Measurements from ENCODE around the gene GEMIN5. TPM values are rescaled to one million over a fixed set of nuclear protein-coding genes. Genes with fewer than 3 reads are reported as not detected.

GEMIN5 gene
- total and polyA plus RNA-seq, 2 of the 13 experiments (the other 11 are each of a cell fraction or from before 2014, with no cell fraction given) = 6.6 to 28.6 TPM

- TF ChIP-seq KDM1A (CRISPR knock-in tag; IDR thresholded peaks at IDR 0.05) (no peak), ZNF124 (CRISPR knock-in tag; IDR thresholded peaks at IDR 0.05) (peak; percentile 63; the same call in 1 of the 2 replicates), ZNF547 (CRISPR knock-in tag; IDR thresholded peaks at IDR 0.05) (peak; percentile 73), DNMT3B (CRISPR knock-in tag; conservative IDR thresholded peaks at IDR 0.05) (no peak; the same call in 1 of the 2 replicates), HDAC2 (CRISPR knock-in tag; IDR thresholded peaks at IDR 0.05) (peak; percentile 70; the same call in 1 of the 2 replicates), SNAPC5 (CRISPR knock-in tag; IDR thresholded peaks at IDR 0.05; ENCODE audit: borderline replicate concordance) (peak; percentile 27; the same call in 1 of the 2 replicates), HNRNPH1 (optimal IDR thresholded peaks at IDR 0.05; ENCODE audit: low read depth, low read length) (no peak), AKAP8 (CRISPR knock-in tag; IDR thresholded peaks at IDR 0.05) (no peak), KAT7 (CRISPR knock-in tag; IDR thresholded peaks at IDR 0.05; ENCODE audit: borderline replicate concordance) (peak; percentile 97), YEATS4 (CRISPR knock-in tag; IDR thresholded peaks at IDR 0.05; ENCODE audit: borderline replicate concordance) (peak; percentile 91), KIAA2018 (CRISPR knock-in tag; IDR thresholded peaks at IDR 0.05; ENCODE audit: borderline replicate concordance) (no peak), ZNF572 (CRISPR knock-in tag; IDR thresholded peaks at IDR 0.05) (peak; percentile 82), ZNF3 (CRISPR knock-in tag; IDR thresholded peaks at IDR 0.05) (no peak), ZBTB8A (CRISPR knock-in tag; IDR thresholded peaks at IDR 0.05; ENCODE audit: borderline replicate concordance, low read depth) (no peak), PRDM15 (CRISPR knock-in tag; IDR thresholded peaks at IDR 0.05) (no peak), THAP11 (CRISPR knock-in tag; IDR thresholded peaks at IDR 0.05) (peak; percentile 91), SOX5 (CRISPR knock-in tag; IDR thresholded peaks at IDR 0.05; ENCODE audit: borderline replicate concordance) (peak; percentile 44; the same call in 1 of the 2 replicates), MAF1 (CRISPR knock-in tag; IDR thresholded peaks at IDR 0.05; ENCODE audit: borderline replicate concordance) (no peak), TOPORS (CRISPR knock-in tag; IDR thresholded peaks at IDR 0.05) (no peak)
Observed at GRCh38 chr5:154937718-154938466, at the start of gene GEMIN5 (continued).

All from HepG2 (cell line).